HG03196 (cell line): ENCODE results near the gene CTCFL.

ENCODE experiments used
- ATAC-seq: cut with Tn5 transposase; IDR thresholded peaks from one replicate; pipeline ENCODE4 v1.9.1; 2021; ENCODE audit not compliant: unreplicated experiment

The CTCFL gene

DNA sequence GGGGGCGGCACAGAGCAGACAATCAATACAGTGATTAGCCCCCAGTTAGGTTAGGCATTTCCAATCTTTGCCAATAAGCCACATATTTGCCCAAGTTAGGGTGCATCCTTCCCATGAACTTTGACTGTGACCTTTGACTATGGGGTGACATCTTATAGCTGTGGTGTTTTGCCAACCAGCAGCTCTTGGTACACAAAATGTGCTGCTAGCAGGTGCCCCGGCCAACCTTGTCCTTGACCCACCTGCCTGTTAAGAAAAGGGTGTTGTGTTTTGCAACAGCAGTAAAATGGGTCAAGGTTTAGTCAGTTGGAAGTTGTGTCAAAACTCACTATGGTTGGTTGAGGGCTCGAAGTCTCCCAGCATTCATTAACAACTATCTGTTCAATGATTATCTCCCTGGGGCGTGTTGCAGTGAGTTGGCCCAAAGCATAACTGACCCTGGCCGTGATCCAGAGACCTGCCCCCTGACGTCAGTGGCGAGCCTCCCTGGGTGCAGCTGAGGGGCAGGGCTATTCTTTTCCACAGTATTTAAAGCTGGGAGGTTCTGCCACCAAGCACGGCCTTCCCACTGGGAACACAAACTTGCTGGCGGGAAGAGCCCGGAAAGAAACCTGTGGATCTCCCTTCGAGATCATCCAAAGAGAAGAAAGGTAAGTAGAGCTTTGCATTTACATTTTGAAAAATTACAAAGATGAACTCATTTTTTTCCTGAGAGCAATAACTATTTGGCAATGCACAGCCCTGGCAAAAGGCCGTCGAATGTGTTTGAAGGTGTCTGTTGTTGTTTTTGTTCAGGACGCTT, 35.8 kb upstream of the CTCFL start, which contains the start of gene PCK1:
Gene PCK1 (plus strand): TSS at position 557 of the 802 bp plus-strand sequence. CDS start 302 bp downstream, outside the sequence.
- no peak for ATAC-seq

DNA sequence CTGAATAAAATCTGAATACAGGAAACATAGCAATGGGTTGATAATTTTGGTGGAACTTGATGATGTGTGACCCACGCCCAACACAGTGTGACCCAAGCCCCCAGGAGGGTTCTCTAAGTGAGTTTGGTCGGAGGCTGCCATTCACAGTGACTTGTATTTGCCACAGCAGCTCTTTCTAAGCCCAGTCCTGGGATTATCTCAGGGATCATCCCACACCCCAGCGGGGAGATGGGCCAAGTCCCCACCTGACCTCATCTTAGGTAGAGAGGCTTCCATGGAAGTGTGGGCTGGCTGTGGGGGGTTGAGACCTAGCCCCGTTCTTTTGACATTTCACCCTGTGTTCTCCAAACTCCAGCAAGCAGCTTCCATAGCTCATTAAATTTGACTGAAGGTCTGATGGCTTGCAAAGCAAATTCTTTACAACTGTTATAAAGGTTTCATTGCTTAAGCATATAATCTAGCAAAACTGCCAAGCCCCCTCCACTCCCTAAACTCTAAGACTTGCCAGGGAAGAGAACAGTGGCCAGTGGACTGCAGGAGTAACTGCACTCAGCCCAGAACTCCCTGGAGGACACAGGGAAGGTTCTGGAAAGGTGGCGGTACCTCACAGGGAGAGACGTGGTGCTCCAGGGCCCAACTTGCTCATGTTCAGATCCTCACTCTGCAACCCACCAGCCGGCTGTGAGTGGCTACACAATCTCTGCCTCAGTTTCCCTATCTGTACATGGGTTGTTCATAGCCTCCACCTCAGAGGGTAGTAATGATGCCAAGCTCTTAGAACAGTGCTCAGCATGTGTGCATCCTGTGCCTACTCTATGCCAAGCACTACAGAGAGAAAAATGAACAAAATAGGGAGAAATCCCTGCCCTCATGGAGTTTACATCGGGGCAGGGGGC, 35.0 kb upstream of the CTCFL start:
- ATAC-seq = no peak

GRCh38 chr20:57559289-57559634, 34.3 kb upstream of the CTCFL start:
- ATAC-seq = no peak

- no peak for ATAC-seq
These were observed 33.8 kb upstream of the CTCFL start for GRCh38 chr20:57558614-57559288.

DNA sequence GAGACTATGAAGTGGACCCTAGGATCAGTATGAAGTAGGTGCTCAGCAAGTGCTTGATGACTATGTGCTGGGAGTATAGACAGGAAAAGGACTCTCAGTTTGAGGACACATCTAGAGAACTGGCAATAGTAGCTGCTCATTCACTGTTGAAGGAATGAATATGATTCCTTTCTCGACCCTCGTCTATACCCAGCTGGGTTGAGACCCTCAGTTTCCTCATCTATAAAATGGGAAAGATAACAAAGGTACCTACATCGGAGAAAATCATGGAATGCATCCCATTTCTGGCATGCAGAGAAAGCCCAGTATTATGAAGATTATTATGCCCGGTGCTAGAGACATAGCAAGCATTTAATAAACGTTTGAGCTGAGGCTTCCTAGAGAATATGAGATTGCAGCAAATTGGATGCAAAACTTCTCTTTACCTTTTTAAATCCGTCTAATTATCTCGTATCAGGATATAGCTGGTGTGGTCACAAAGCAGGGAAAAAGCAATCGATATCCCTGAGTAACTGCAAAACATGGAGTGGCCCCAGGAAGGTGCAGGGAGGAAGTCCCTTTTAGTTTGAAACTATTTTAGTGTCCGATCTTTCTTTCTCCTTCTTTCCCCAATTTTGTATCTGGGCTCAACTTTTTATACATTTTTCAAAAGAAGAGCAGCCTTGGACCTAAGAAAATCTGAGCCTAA, 33.1 kb upstream of the CTCFL start:
- no peak for ATAC-seq

- no peak for ATAC-seq
These were observed 32.0 kb upstream of the CTCFL start for GRCh38 chr20:57556980-57557274.

DNA sequence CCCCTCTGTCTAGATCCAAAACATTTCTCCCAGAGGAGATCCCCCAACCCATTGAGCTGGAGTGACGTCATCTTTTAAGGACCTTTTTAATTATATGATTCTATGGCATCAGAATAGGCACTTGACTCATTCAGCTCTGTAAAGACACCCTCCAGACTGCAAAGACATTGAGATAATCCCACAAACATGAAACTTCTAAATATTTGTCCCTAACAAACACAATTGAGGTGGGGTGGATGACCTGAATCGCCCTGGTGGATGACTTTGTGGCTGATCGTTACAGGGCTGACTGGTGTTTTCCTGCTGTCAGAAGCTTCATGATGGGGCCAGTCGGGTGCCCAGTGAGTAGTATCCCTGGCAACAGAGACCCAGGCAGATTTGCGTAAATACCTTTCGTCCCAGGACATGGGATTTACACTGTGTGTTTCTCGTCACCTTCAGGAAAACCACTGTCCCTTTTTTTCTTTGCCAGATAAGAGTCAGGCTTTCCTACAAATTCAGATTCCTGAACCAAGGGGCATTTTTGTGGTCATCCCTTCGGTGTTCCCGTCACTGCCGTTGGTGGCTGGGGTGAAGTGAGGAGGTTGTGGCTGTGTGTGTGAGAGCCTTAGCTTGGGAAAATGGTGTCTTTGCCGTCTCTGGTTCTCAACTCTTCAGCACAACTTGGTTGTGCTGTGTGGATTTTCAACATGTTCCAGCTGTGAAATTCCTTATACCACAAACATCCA, 30.7 kb upstream of the CTCFL start:
- no peak for ATAC-seq

DNA sequence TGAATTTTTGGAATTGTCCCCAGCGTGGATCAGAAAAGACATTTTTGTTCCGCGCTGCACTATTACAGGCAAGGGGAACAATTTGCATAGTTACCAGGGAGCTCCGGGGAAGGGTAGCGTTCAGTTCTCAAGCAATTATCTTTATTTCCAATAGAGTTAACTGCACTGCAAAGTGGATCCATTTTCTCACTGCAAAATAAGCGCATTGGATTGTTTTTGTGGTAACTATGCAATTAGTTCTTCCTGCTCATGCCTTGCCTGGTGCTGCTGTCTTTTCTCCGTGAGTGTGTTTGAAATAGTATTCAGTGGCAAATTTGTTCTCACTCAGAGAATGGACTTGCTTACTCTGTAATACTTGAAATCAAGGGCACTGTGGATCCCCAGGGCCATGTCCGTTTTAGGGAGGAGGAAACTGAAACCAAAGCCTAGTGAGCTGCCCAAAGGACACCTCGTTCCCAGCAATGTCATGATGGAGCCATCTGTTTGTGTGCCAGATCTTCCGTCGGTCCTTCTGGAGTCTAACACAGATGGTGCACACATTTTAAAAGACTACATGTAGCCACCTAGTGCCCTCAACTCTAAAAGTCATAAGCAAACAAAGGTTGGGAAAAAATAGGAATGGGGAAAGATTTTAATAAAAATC, 28.6 kb upstream of the CTCFL start:
- no peak for ATAC-seq

DNA sequence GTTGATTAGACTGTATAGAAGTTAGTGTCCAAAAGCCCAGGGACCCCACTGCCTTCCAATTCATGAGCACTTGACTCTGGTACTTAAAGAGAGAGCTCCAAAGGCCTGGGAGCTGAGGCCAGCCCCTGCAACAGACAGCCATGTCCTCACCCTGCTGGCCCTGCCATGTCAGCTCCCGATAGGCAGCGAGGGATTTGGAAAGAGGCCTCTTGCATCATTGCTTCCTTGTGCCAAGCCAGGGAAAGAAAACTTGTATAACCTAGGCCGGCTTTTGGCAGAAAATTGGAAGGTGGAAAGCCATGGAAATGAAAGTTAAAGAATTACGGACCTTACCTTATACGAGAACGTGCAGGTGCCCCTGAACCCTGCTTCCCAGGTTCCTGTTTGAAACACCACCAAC, 27.5 kb upstream of the CTCFL start:
- no peak for ATAC-seq

GRCh38 chr20:57548177-57549058, 23.5 kb upstream of the CTCFL start:
- ATAC-seq = no peak

- no peak for ATAC-seq
These were observed 22.2 kb upstream of the CTCFL start for GRCh38 chr20:57546956-57547649.

- ATAC-seq = no peak
These were observed 21.2 kb upstream of the CTCFL start for GRCh38 chr20:57545927-57546662.

DNA sequence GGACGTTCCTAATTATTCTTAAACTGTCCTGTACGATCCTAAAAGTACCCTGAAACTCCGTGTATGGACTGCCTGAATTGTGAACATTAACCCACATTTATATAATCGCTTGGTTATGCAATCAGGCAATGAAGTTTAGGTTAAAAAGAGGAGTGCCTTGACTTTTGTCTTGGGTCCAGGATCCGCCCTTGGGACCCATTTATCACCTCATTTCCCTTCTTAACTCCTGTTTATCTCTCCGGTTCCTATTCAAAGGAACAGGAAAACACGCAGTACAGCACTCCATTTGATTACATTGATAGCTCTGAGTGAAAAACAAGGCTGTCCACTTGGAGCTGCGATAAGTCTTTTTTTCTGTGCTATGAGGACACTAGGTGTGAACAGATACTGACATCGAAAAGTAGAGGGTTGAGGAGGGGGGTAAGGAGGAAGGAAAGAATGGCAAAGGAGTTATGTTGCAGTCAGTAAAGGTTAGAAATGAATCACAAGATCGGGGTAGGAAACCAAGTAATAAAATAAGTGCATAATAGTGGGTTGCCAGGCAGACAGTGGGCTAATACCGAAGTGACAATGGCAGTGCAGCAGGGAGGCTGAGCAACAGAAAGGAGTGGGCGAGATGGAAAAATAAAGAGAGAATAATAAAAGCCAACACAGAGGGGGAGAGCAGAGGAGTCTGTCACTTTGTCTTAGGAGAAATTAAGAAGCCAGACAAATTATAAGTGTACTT, 20.1 kb upstream of the CTCFL start:
- ATAC-seq = no peak

GRCh38 chr20:57543754-57544153, 18.8 kb upstream of the CTCFL start:
- no peak for ATAC-seq

GRCh38 chr20:57540890-57541580, 16.1 kb upstream of the CTCFL start:
- no peak for ATAC-seq

- ATAC-seq = no peak
These were observed 14.9 kb upstream of the CTCFL start for GRCh38 chr20:57539889-57540288.
